H1 (cell line): ENCODE measurements around the gene SSR2. TPM values are rescaled to one million over a fixed set of nuclear protein-coding genes. Genes with fewer than 3 reads are reported as not detected.

ENCODE experiments used
- ASH2L ChIP-seq: fragments of 200-600, 300-600 bp; sonication (generic); IDR thresholded peaks from one replicate; pipeline ENCODE4 v1.7.1; 2017; ENCODE audit warnings: low read length
- polyA plus RNA-seq, 7 experiments: library from polyadenylated mRNA; depleted of rRNA in 3 of 7; stranded (reverse) in 5 of 7; unstranded in 2 of 7; fragments of >200 nt in 5 of 7; fragments of 200-250 nt in 2 of 7; gene quantifications; 1 replicate in 5 of 7; 2 replicates in 1 of 7; 4 replicates in 1 of 7; pipeline versions ENCODE4 v1.2.1 to v1.2.3, GENCODE V29; 2011 to 2013; ENCODE audit warnings: missing spikeins in 2 of 7, mixed read lengths in 2 of 7
- total RNA-seq: library from RNA; stranded (reverse); fragmentation: NEBNext Ultra II Directional; extraction: Animal tissue kit (Norgen Biotek cat#: 25700); gene quantifications from 2 replicates; pipeline ENCODE4 v1.2.1, GENCODE V29; 2021

Gene SSR2
- total and polyA plus RNA-seq, 2 of the 8 experiments (the other 6 are each of a cell fraction or from before 2014, with no cell fraction given) = 190 to 648 TPM

DNA sequence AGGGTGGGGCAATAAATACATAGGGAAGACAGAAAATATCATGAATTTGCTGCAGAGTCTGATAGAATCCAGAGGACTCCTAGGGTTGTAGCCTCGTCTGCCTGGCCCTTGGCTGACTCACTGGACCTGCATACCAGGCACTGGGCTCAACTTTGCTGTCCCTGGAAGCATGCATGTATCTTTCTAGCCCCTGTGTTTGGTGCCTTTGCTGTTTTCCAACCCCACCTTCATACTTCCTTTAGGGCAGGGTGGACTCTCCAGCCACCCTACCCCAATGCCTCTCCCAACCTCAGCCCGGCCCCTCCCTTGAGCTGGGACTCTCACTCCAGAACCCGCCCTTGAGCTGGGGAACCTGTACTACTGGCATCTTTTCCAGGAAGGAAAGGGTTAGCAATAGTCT lies 41.4 kb upstream of the SSR2 start (continued):
- TF ChIP-seq ASH2L = no peak
